DMS 273 treated with DMSO at 0.1 percent for 48 hours (cell line): ENCODE data around the gene TJP3.

Experiments used
- DNase-seq: peaks from one replicate; lab custom pipeline; 2025; lab: John Stamatoyannopoulos, UW

The TJP3 gene

DNA sequence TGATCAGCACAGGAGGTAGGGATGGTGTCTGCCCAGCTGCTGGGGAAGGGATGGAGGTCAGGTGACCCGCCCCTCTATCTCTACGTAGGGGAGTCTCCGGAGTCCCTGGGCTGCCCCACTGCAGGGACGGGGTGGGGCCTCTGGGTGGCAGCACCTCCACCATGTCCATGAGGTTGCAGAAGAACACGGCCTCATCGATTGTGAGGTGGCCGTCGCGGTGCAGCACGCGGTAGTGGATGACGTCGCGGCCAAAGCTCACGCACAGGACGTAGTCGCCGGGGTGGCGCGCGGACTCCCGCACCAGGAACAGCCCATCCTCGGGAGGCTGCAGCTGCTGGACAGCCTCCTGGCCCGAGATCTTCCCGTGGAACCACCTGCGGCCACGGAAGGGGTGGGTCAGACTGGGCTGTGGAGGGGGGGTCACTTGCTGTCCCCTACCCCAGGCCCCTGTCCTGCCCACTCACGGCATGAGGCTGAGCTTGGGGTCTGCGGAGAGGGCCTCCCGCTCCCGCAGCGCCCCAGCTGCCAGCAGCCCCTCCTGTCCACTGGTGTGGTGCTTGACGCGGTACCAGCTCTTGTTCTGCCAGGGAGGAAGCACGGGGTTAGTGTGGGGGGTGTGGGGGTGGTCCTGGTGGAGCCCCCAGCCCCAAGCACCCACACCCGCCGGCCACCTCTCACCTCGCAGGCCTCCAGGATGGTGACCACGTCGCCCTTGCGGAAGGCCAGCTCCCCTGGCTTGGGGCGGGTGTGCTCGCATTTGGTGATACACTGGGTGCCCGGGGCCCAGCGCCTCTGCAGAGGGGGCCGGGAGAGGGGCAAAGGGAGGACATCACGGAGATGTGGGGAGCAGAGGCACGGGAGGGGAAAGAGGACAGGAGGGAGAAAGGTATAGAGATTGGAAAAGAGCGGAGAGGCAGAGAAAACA is 75.7 kb downstream of the TJP3 start:
- DNase-seq, result no peak

DNA sequence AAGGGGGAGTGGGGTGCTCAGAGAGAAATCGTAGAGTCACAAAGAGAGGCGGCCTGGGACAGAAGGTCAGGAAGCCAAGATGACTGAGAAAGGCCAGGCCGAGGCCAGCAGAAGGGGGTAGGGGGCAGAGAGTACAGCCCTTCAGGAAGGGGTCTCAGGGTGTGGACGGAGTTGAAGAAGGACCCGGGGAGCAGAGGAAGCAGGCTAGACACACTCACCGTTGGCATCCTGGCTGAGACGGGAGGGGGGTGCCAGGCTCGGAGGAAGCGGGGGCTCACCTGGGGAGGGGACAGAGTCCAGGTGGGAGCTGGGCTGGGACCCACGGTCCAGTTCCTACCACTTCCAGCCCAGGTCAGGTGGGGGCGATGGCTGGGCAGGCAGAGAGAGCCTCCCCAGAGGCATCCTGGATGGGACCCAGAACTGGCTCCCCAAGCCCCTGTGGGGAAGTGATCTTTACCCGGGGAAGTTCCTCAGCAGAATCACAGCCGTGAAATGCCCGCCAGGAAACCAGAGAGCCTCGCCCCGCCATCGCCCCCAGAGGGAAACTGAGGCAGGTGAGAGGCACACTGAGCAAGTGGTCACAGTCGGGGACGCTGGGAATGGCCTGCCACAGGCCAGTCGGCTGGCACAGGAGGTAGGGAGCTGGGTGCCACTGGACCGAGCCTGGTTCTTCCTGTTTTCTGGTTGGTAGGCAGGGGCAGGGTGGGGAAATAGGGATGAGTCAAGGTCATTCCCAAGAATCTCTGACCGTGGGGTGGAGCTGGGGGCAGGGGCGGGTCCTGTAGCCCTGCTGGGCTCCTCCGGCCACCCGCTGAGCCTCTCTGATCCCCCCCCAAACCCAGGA is 76.6 kb downstream of the TJP3 start:
- no peak for DNase-seq

DNA sequence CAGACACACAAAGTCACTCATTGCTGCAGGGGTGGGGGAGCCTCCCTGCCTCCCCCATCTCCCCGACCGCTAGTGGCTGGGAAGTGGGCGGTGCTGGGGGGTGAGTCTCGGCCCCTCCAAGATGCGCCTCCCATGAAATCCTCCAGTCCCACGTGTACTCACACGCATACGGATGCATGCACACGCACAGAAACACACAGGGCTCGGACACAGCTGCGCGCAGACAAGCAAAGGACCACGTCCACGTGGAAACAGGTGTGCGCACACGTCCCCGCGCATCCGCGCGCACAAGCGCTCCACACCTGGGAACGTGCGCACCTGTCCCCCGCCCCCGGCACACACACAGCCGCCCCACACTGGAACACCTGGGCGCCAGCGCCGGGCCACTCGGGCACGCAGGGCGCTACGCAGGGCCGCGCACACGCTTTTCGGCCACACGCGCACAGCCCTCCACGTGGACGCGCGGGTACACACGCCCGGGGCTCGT is 77.3 kb downstream of the TJP3 start:
- no peak for DNase-seq

- no peak for DNase-seq
These were observed 78.0 kb downstream of the TJP3 start, which contains the start of gene MATK for GRCh38 chr19:3785938-3786824. Gene MATK (minus strand): TSS chr19:3786381. CDS start chr19:3785135, 1,246 bp downstream.

DNA sequence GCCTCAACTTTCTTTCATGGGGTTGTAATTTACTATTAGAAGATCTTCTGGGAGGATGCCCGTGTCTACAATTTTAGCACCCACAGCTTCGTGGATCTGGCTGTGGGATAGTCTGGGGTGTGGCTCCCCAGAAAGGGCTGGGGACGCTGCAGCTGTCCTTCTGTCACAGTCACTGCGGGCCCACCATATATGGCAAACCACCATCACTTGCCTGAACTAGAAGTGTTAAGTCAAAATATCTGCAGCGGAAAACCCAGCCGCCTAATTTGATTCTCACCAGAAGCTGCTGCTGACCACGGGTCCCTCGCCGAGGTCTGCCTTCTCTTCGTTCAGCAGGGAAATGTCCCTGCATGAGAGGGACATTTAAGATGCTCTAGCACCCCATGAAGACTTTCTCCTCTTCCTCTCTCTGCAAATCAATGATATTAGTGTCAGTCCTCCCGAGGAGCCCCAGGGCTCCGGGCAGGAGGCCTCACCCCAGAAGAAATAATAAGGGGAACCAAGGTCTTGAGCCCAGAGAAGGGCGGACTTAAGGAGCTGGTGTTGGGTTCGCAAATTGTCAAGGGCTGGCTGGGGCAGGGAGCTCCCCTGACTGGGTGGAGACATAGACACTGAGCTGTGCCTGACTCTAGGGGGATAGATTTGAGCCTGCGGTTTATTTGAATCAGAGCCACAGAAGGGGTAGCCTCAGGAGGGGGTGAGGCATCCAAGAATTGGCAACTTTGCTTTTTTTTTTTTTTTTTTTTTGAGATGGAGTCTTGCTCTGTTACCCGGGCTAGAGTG is 81.0 kb downstream of the TJP3 start:
- no peak for DNase-seq

DNA sequence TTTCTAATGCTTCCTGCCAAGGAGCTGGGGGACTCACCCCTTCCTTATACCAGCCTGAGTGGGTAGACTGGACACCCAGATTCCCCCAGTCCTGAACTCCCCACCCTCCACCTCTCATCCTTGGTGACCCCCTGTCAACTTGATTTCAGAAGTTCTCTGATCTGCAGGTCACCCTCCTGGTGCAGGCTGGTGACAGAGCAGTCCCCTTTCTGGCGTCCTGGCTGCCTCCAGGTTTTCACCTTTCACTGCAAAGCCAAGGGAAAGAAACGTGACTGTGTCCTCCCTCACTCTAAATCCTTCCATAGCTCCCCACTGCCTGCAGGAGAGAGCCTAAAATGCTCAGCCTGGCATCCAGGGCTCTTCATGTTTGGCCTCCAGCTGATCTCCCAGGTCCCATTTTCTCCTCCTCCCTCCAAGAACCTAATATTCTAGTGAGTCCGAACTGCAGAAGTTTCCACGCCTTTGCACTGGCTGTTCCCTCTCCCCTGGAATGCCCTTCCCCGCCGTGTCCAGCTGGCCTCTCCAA is 82.1 kb downstream of the TJP3 start:
- DNase-seq, result no peak

GRCh38 chr19:3790941-3791340 is 82.8 kb downstream of the TJP3 start:
- DNase-seq, result no peak

DNA sequence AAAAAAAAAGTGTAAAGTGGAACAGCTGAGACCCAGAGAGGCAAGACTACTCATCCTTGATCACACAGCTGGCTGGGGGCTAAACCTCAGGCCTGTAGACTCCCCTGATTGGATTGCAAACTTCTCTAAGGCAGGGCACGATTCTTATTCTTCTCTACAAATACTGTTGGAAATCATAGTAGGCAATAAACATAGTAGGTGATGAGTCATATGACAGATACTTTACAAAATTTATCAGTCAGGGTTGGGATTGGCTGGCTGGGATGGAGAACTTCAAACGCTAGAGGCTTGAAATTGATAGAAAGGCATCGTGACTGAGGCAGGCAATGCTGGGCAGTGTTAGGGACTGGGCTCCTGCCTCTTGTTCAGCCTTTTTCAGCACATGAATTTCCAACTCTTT is 83.9 kb downstream of the TJP3 start:
- DNase-seq, result no peak

- DNase-seq, result no peak
These were observed 85.6 kb downstream of the TJP3 start for GRCh38 chr19:3793799-3794198.

- no peak for DNase-seq
These were observed 88.2 kb downstream of the TJP3 start for GRCh38 chr19:3796358-3796757.

- no peak for DNase-seq
These were observed 90.0 kb downstream of the TJP3 start for GRCh38 chr19:3798137-3798536.
